HG03571 (cell line): Measurements from ENCODE around the gene RASL11B.

Experiments used
- ATAC-seq: cut with Tn5 transposase; IDR thresholded peaks from one replicate; pipeline ENCODE4 v1.9.1; 2021; ENCODE audit not compliant: unreplicated experiment

Gene RASL11B

DNA sequence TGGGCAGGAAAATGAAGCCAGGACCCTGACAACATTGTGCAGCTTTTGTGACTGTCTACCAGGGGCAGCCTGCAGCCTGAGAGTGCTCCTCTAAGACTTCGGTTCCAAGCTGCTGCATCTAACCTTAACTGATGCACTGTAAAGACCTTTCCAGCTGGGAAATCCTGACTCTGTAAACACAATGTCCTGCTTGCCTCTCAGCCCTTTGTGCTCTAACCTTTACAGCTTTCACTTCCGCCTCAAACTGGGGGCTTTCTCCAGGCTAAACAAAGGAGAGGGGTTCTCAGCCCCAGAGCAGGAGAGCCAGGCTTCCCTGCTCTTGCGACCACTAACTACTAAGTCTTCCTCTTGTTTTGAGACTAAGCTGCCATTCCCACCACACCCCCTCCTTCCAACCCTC lies 19.3 kb upstream of the RASL11B start:
- no peak for ATAC-seq

DNA sequence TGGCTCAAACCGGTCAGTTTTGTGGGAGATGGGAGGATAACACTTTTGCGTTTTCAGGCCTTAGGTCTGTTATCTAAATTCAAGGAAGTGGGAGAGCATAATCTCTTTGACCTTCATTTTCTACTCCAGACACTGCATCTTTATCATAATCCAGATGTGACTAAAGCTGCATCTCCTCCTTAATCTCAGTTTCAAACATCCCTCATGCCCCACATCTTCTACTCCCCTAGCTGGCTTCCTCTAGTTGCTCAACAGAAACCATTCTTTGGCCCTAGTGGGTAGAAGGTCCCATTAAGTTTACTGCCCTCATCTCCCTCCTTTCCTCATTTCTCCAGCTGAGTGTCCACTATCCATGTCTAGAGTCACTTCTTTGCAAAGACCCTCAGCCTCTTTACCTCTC lies 18.8 kb upstream of the RASL11B start:
- ATAC-seq, result no peak

DNA sequence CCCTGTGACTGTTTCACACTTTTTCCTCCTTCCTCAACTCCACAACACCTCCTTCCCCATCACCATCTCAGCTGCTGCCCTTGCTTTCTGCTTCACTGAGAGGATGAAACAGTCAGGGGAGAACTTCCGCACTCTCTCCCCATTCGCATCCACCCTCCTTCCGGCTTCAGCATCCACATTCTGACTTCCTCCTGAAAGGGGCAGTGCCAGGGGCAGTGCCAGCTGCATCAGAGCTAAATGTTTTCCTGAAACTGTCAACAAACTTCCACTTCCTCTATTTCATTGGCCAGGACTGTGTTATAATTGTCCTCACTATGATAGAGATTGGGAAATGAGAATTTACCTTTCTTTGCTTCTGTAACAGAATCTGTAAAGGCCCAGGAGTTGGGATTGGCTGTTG lies 18.2 kb upstream of the RASL11B start:
- ATAC-seq, result no peak

- ATAC-seq, result no peak
Observed at GRCh38 chr4:52844596-52844995, 17.5 kb upstream of the RASL11B start.

DNA sequence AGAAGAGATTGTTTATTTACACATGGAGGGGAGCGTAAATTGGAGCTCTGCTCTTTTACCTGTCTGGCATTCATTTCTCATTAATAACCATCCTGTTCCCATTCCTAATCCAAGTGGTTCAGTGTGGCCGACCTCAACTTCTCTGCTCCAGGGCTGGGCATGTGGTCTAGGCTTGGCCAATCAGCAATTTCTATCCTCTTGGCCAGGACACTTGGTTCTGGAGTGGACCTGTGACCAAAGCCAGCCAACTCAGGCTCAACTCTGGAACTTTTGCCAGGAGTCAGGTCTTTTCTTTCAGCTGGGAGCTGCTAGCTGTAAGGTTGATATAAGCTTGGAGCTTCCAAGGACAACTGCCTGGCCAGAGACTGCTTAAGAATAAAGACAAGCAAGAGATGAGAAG lies 15.6 kb upstream of the RASL11B start:
- no peak for ATAC-seq

- no peak for ATAC-seq
Observed at GRCh38 chr4:52848254-52848653, 13.9 kb upstream of the RASL11B start.

- ATAC-seq, result no peak
Observed at GRCh38 chr4:52850406-52851124, 11.6 kb upstream of the RASL11B start.

GRCh38 chr4:52852041-52852440 lies 10.1 kb upstream of the RASL11B start:
- ATAC-seq, result no peak

GRCh38 chr4:52852711-52853110 lies 9.4 kb upstream of the RASL11B start:
- ATAC-seq, result no peak

- no peak for ATAC-seq
Observed at GRCh38 chr4:52853351-52853750, 8.8 kb upstream of the RASL11B start.

DNA sequence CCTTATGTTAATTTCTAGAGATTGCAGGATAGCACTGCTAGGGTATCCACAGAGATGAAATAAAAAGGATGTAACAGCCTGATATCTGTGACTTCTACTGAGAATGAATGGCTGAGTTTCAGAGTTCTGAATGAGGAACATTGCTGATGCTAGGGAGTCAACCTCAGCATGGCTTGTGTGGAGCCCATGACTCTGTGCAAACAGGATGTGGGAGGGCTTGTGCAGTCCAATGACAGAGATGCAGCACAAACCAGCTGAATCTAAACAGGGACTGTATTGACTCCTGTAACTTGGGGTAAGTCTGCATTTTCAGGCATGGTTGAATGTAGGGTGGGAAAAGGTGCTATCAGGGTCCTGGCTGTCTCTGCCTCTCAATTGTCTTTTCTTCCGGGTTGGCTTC lies 5.3 kb upstream of the RASL11B start:
- no peak for ATAC-seq

DNA sequence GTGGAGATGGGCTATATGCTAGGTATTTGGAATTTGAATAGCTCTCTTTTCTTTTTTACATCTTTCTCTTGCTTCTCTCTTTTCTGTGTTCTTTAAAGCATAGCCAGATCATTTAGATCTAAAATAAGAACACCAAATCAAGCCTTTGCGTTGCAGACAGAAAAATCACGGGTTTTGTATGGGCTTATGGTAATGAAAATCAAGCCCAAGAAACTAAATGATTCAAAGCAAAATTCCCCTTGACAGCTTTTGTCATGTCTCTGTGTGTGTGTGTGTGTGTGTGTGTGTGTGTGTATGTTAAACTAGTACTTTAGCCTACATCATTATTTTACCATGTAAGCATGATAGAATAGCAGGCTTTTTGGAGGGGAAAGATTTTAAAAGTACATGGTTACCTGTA lies 1.8 kb upstream of the RASL11B start:
- no peak for ATAC-seq

- no peak for ATAC-seq
Observed at GRCh38 chr4:52861171-52861823, 820 bp upstream of the RASL11B start.

DNA sequence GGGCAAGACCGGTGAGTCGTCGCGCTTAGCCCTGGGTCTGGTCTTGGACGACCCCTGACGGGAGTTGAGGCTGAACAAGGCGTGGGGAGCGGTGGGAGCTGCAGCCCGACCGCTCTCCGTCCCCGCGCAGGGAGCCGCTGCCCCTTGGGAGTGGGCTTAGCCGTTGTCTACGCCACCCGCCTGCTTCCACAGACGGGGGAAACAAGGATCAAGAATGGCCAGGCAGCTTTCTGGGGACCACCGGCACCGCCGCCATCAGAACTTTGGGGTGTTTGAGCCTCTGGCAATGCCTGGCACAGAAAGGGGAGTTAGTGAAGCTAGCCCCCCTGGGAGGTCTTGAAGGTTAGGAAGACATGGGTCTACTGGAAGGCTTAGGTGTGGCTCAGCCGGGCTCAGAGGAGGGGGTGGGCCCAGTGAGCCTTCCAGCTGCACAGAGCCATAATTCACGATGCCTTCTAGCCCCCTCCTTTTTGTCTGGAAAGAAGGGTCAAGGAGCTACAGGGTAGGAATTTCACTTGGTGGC lies 583 bp downstream of the RASL11B start:
- ATAC-seq, result no peak

- no peak for ATAC-seq
Observed at GRCh38 chr4:52863324-52863723, 1.2 kb downstream of the RASL11B start.

GRCh38 chr4:52864793-52865192 lies 2.7 kb downstream of the RASL11B start:
- no peak for ATAC-seq

GRCh38 chr4:52865300-52865699 lies 3.2 kb downstream of the RASL11B start:
- no peak for ATAC-seq

DNA sequence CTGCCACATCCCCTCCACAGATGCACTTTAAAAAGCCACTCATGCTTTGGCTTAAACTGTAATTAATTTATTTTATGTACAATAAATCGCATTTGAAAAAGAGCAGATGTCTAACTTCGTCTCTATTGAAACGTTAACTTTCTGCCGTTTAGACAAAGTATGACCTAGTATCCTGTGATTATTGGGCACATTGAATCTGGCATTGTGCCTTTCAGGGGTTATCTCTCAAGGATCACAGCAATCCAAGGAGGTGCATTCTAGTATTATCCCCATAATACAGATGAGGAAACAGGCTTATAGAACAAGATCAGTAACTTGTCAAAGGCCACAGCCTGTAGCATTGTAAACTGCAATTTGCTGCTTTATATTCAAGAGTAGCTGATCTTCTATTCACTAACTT lies 4.6 kb downstream of the RASL11B start:
- ATAC-seq, result no peak

DNA sequence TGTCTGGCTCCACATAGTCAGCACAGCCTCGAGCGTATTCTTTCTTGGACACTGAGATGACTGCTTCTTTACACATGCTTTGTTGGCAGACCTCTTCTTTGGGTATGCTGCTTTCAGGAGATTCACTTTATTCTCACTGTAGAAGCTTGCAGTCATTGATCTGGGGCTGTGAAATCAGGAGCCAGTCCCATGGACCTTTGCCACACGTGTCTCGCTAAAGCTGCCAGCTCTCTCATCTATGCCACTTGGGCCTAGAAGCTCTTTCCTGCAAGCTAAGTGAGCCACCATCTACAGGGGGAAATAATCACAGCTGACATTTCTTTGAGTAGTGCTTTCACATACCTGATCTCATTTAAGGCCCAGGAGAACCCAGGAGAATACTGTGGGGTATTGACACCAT lies 5.0 kb downstream of the RASL11B start:
- ATAC-seq, result no peak

GRCh38 chr4:52868133-52868532 lies 6.0 kb downstream of the RASL11B start:
- ATAC-seq, result no peak

DNA sequence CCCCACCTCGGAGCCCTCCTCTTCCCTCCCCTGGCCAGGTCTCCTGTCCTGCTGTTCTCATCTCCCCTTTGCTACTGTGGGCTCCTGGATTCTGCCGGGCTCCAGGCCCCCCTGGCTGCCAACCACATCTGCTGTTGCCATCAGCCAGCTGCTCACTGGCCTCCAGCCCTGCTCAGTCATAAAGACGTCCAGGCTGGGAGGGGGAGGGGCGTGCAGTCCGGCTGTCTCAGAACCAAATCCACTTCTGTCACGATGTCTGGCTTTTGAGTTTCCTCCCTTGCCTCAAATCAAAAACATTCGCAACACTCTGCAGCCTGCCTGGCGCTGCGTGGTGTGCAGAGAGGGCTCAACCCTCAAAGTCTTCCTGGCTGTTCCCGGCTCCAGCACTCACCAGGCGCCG lies 7.1 kb downstream of the RASL11B start:
- ATAC-seq, result no peak

- ATAC-seq, result no peak
Observed at GRCh38 chr4:52869656-52870055, 7.5 kb downstream of the RASL11B start.

GRCh38 chr4:52870225-52870624 lies 8.1 kb downstream of the RASL11B start:
- ATAC-seq, result no peak
